ENCODE results near the gene EEPD1.
A peak's percentile ranks its signal among the peaks of the same experiment; 100 is the strongest.

The EEPD1 gene

DNA sequence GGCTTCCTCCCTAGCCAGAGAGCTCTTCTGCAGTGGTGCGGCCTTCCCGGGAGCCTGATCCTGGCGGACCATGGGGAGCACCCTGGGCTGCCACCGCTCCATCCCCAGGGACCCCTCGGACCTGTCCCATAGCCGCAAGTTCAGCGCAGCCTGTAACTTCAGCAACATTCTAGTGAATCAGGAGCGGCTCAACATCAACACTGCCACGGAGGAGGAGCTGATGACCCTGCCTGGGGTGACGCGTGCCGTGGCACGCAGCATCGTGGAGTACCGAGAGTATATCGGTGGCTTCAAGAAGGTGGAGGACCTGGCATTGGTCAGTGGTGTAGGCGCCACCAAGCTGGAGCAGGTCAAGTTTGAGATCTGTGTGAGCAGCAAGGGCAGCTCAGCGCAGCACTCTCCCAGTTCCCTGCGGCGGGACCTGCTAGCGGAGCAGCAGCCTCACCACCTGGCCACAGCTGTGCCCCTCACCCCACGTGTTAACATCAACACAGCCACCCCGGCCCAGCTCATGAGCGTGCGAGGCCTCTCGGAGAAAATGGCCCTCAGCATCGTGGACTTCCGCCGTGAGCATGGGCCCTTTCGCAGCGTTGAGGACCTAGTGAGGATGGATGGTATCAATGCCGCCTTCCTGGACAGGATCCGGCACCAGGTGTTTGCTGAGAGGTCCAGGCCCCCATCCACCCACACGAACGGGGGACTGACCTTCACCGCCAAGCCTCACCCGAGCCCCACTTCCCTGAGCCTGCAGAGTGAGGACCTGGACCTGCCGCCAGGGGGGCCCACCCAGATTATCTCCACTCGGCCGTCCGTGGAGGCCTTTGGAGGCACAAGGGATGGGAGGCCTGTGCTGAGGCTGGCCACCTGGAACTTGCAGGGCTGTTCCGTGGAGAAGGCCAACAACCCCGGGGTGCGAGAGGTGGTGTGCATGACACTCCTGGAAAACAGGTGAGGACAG lies 1.5 kb downstream of the EEPD1 start:
- DNase-seq (ENCODE audit: low read depth, low spot score) = no peak

DNA sequence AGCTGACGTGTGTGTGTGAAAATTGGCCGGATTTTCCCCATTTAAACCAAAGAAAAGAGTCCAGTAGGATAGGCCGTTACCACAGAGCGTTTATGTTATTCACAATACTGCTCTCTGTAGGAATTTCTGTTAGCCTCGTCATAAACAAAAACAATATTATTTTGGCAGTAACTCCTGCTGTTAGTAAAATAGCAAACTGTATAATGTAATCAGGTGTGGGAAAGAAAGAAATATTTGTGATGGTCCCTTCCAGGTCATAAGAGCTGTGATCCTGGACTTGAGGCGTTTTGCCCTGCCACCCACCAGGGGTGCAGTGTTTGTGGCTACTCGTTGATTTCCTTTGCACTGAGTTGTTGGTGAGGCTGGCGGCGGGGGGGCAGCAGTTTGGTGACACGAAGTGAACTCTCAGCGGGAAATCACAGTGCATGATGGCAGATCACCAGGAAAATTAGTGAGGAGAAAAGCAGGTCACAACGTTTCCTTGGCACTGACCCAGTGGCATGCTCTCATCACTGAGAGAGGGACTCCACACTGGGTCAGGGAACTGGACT lies 2.8 kb downstream of the EEPD1 start:
- DNase-seq (ENCODE audit: low read depth, low spot score) = no peak

DNA sequence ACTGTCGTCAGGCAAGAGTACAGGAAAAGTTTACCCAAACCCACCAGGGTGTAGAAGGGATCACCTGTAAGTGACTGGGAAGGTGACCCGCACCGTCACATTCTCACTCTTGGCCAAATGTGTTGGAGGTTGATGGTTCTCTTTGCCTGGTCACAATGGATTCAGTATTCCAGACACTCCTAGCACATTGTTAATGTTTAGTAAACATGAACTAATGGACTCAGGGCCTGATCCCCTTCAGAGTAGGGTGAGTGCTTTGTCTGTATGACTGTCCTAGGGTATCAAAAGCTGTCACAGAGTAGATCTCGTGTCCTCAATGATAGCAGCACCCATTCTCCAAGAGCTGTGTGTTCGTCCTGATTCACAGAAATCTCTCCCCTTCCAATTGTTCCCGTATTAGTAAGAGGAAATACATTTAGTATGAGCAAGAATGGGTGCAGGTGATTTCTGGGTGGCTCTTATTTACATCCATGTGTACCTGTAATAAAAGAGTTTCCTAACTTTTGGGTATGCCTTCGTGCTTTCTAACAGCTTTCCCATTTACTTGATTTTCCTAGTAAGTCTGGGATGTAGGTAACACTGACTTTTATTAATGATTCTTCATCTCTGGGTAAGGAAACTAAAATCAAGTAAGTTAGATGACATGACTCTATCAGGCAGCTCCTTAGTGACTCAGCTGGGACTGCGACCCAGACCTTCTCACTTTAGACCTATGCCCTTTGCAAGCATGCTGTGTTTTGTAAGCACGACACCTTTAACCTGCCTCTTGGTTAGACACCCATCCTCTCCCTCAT lies 4.7 kb downstream of the EEPD1 start:
- no peak for DNase-seq (ENCODE audit: low read depth, low spot score)

DNA sequence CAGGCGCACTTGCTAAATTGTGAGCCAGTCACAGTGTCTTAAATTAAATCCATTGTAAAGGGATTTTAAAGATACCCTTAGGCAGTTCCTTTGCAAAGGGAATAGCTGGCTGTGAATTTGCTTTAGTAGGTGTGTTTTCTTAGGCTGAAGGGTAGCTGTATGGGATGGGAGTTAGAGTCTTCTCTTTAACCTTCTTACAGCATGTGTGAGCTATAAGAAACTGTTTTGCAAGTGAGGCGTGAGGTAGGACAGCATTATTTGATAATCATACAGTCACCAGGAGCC lies 5.2 kb downstream of the EEPD1 start:
- peak; percentile 63 for DNase-seq (ENCODE audit: low read depth, low spot score)

DNA sequence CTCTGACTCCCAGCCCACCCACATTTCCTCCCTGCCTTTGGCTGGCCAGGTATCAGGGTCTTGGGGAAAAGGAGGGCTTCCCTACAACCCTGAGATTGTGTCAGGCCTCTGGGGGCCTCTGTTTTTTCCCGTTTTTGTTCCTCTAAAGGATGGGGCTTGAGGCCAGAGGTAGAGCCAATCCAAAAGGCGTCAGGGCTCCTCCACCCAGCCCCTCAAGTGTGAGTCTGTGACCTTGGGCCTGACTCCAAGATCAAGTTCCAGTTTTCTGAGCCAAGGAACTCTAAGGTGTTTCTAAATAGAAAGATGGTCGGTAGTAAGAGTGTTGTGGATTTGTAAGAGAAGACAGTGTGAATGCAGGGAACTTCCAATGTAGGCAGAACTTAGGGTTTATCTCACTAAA lies 6.6 kb downstream of the EEPD1 start:
- no peak for DNase-seq (ENCODE audit: low read depth, low spot score)

DNA sequence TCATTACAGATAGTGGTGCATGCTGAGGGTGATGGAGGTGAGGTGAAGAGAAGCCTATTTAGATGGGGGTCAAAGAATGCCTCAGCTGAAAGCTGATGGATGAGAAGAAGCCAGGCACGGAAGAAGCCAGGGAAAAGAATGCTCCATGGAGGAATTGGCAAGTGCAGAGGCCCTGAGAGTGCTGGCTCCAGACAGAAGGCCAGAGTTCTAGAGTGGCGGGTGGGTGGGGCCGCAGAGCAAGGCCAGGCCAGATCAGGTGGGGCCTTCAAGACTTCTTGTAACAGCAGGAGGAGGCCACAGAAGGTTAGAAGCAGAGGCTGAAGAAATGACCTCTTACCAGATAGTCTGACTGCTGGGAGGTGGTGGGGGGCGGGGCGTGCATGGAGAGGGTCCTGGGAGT lies 7.3 kb downstream of the EEPD1 start:
- DNase-seq (ENCODE audit: low read depth, low spot score) = no peak

DNA sequence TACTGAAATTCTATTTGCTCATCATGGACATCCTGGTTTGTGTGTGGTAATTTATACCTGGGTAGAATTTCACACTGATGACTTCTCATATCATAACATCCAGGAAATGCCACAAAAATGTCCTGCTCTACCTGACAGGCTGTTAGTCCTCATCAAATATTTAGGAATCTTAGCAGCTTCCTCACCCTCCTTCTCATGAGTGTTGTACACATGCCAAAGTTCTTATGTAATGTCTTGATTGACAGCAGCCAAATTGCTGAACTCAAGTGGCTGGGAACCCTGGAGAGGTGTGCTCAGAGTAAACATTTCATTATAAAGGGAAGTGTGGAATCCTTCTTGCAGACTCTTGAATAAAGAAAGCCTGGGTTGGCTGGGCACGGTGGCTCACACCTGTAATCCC lies 8.9 kb downstream of the EEPD1 start:
- DNase-seq (ENCODE audit: low read depth, low spot score) = peak; percentile 11

DNA sequence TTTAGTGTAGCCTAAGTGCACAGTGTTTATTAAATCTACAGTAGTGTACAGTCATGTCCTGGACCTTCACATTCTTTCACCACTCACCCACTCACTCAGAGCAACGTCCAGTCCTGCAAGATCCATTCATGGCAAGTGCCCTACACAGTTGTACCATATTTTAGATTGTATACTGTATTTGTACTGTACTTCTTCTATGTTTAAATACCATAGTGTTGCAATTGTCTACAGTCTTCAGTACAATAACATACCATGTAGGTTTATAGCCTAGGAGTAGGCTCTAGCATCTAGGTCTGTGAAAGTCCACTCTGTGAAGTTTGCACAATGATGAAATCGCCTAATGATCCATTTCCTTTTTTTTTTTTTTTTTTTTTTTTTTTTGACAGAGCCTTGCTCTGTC lies 12.0 kb downstream of the EEPD1 start:
- DNase-seq (ENCODE audit: low read depth, low spot score) = no peak

DNA sequence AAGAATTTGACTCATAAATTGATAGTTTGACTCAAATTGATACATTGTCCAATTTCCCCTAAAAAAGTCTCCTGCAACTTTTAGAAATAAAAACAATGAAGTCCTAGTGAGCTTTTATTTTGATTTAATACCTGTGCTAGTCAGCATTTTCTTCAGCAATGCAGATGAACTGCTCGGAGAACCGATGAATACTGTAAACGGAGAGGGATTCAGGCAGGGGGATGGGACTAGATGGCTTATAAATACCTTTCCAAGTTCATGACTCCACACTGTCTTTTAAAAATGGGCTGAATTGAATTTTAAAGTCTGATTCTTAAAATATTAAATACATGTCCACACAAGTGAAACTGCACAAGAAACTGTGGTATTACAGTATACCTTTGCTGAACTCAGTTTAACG lies 12.7 kb downstream of the EEPD1 start:
- no peak for DNase-seq (ENCODE audit: low read depth, low spot score)

DNA sequence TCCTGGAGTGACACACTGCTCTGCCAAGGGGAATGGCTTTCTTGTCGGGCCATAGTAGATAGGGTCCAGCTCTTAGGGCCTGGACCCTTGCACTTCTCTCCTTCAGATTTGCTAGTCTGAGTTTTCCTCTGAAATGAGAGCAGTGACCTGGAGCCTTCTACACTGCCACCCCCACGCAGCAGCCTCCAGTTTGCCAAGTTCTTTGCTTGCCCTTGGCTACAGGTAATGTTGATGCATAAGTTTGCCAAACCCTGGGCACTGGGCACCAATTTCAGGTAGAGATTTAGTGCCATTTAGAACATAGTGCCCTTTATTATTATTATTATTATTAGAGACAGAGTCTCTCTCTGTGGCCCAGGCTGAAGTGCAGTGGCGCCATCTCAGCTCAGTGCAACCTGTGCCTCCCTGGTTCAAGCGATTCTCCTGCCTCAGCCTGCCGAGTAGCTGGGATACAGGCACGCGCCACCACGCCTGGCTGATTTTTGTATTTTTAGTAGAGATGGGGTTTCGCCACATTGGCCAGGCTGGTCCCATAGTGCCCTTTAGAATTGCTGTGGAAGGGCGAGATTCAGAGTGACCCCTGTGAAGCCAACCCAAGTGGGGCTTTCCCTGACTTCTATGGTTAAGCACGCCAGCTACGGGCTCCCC lies 14.5 kb downstream of the EEPD1 start:
- no peak for DNase-seq (ENCODE audit: low read depth, low spot score)

DNA sequence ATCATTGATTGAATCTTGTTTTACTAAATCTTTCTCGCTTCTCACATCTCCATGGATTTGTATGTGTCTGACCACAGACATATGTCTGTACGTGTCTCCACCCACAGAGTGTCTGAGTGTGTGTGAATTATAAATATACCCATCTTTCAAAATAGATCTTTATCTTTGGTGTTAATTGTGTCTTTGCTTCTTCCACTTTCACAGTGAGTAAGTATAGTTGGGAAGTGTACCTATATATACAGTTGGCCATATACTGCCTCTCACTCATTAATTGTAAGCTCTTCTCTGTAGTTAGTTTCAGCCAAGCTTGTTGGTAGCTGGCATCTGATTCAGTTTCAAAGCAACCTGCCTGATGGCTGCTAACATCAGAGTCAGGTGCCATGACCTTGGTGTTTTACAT lies 18.4 kb downstream of the EEPD1 start:
- no peak for DNase-seq (ENCODE audit: low read depth, low spot score)

DNA sequence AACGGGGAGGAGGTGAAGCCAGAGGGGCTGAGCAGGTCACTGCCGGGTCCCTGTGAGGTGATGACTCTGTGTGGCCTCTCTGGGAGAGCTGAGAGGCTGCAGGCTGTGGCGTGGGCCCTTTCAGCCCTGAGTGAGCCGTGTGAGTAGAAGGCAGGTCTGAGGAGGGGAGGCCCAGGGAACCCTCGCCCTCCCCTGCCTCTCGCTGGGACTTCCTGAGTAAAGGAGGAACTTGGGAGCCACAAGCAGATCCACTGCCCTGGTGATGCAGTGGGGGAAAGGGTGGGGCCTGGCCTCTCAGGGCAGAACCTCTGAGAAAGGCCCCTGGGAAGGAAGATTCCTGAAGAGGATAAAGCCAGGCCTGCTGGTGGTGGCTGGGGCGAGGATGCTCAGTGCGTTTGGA lies 22.8 kb downstream of the EEPD1 start:
- no peak for DNase-seq (ENCODE audit: low read depth, low spot score)

DNA sequence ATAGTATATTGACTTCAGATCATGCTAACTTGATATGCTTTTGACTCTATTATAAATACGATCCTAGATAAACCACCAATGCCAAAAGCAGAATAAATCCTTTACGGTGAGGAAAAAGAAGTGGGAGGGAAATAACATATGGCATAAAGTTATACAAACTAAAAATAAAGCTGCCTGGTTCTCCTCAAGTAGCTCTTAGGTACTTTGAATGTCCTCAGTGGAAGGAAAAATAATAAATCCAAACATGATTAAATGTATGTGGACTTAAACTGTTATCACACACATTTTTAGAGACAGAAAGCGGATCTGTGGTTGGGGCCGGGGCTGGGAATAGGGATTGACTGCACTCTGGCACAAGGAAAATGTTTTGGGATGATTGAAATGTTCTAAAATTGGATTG lies 23.6 kb downstream of the EEPD1 start:
- DNase-seq (ENCODE audit: low read depth, low spot score) = no peak

DNA sequence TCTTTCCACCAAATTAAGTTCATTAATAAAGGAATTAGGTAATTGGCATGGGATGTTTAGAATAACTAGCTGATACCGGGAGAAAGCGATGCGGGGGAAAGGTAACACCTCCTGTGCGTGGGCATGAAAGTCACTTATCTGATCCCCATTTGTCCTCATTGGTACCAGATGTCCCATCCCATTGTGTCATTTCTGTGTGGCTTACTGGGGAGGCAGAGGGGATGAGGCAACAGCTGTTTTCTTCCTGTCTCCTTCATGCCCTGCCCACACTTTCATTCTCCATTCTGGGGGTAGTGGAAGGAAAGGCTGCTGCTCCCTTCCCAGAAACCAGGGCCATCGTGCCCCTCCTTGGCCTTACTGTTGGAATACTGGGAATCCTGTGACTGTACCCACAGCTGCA lies 27.1 kb downstream of the EEPD1 start:
- no peak for DNase-seq (ENCODE audit: low read depth, low spot score)

DNA sequence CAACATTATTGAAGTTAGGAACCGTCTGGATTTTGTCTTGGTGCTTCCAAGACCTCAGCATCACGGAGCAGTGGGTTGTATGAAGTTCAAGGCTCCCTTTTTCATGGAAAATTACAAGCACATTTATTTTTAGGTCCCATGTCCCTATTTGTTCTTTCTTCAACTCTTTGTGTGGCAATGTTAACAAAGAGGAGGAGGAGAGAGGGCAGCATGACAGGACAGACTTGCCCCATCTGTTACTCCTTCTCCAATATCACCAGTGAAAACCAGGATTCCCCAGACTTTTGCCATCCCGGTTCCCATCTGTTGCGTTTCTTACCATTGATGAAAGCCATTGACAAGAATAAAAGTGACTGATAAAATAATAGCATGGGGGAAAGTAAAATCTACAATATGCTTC lies 28.6 kb downstream of the EEPD1 start:
- DNase-seq (ENCODE audit: low read depth, low spot score) = no peak

DNA sequence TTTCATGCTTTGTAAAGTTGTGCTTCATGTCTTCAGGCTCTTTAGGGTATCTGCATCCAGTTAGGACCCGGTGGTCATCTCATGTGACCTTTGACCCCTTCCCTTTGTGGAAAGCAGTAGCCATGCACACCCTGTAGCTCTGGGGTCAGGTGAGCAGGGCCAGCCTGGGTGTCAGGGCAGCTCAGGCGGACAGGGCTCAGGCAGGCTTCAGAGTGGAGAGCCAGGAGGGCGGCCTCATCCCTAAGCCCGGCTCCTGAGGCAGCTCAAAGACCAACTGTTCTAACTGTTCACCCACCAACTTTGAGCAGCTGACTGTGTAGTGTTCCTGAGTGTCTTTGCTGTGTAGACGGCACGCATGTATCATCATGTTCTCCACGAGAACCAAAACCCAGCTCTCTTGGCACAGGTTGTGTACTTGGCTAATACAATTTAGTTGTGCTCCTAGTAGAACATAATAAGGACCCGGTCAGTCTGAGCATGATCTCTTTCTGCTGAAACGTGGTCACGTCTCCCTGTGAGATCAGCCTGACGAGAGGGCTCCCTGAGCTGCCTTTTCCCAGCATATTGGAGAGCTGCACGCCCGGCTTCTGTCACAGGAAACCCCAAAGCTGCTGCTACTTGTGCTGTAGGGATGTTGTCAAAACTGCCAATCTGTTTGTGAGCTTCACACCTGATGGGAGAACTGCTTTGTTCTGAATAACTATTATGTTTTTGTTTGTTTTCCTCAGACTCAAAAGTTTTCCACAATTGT lies 30.0 kb downstream of the EEPD1 start:
- no peak for DNase-seq (ENCODE audit: low read depth, low spot score)

DNA sequence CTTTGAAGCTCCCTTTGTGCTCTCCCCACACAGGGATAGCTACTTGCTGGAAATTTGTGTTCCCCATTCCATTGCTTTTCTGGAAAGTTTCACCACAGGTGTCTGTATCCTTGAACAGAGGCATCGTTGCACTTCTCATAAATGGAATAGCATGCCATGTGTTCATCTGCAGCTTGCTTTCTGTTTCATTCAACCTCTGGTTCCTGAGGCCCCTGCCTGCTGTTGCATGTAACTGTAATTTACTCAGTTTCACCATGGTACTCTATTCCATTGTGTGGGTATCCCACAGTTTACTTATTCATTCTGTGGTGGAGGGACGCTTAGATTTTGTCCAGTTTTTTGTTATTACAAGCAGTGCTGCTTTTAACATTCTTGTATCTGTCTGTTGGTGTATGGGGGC lies 32.0 kb downstream of the EEPD1 start:
- no peak for DNase-seq (ENCODE audit: low read depth, low spot score)

DNA sequence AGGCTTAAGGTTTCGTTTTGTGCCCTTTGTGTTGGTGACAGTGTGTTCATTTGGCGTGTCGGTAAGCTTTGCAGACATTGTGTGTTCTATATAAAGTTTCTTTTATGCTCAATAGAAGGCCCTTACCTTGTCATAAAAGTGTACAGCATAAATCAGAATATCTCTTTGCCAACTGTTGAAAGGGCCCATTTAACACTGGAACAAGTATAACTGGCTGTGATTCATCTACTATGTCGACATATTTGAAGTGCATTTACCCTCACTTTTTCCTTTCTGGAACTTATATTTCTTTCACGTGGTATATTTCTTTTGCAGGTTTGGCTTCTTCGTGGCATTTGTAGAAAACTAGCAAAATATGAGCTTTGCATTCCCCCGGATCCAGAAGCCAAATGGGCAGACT lies 32.7 kb downstream of the EEPD1 start:
- no peak for DNase-seq (ENCODE audit: low read depth, low spot score)

DNA sequence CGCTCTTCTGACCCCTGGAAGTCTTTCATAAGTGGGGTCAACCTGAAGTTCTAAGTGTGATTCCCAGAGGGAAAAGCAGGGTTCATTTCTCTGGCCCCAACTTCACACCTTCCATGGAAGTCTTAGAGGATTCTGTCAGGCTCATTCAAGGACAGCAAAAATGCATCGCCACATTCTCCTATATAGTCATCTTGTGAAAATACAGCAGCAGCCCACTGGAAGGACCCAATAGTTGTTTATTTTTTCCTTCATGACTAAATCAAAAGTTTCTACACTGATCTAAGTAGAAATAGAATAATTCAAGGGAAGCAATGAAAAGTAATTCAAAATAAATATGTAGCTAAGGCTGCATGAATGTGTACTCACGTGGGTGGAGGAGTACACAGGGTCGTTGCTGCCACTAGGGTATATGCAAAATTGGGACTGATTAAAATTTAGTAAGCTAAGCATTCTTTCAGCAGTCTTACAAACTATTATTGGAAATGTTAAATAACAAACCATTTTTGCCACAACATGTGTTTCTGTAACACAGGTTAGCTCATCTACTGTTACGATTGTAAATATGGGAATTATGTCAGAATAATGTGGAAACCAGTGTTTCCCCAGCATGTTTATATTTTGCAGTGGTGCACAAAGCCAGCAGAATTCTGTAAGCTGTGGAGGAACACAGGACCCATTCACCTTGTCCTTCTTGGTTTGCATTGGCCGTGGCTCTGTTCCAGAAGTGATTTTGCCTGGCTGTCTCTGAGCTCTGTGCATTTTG lies 33.5 kb downstream of the EEPD1 start:
- no peak for DNase-seq (ENCODE audit: low read depth, low spot score)

DNA sequence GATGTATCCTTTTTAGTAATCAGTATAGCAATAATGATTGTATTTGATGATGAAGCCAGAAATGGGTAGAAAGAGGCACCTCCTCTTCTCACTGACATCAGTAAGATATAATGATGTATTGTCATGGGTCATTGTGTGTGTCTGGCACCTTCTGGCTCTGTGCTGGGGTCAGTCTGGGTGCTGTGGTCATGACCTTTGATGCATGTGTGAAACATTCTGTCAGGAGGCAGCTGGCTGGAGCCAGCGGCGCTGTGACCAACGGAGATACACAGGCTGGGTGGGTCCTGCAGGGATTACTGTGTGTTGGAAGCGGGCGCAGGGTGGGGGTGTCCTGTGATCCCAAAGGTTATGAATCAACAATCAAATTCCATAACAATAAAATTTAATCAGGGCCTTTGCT lies 35.2 kb downstream of the EEPD1 start:
- DNase-seq (ENCODE audit: low read depth, low spot score) = no peak

DNA sequence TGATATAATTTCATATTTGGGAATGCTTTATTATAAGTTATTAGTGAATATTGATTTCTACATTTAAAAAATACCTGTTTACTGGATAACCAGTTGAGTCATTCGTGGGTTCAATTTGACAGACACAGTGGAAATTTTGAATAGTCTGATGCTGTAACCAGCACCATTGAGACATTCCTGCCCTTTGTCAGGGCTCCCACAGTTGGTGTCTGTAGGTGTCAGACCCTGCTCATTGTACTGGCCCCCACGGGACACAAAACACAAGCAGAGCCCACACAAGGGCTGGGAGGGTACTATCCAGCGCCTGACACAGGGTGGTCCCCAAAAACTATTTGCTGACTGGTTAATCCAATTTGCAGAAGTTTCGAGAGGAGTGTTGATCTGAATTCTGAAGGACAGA lies 35.9 kb downstream of the EEPD1 start:
- DNase-seq (ENCODE audit: low read depth, low spot score) = no peak
